Measurements from ENCODE around the gene MRPL39.

- TF ChIP-seq CTCF (conservative IDR thresholded peaks at IDR 0.05 in 1 of 2, IDR thresholded peaks at IDR 0.05 in 1 of 2; ENCODE audit: extremely low read depth in 1 of 2, insufficient read depth in 1 of 2, low read depth in 1 of 2, low read length in 2 of 2) (no peak), EZH2 (IDR thresholded peaks at IDR 0.05; ENCODE audit: borderline replicate concordance, low read length) (no peak)
Measured at GRCh38 chr21:25656412-25656811, 49.1 kb upstream of the MRPL39 start.

Data from mammary epithelial cell (primary cell).